HCT116 (cell line): ENCODE measurements around the gene KPNA1. TPM values are rescaled to one million over a fixed set of nuclear protein-coding genes. Genes with fewer than 3 reads are reported as not detected.

Experiments
- ATAC-seq: fragments of 200-7000 bp; cut with Tn5 transposase; 2 replicates; pipeline ENCODE4 v1.9.1; 2020; ENCODE audit warnings: mild to moderate bottlenecking, moderate library complexity
- BruUV-seq: library from RNA; stranded (reverse); fragments of 400-500 nt; replicated peaks from 2 replicates; lab custom pipeline; 2021; lab: Mats Ljungman, UMichigan
- CTCF ChIA-PET: fragments of 300-600 bp; sonication (Branson Sonifier 250); formaldehyde crosslinking; loops from one replicate; lab custom pipeline; 2021; ENCODE audit warnings: antibody characterized with exemption; lab: Charles Lee
- POLR2A ChIA-PET: fragments of 300-600, 350-600 bp; sonication (Branson Sonifier 250); formaldehyde crosslinking; loops from one replicate; lab custom pipeline; 2021; ENCODE audit warnings: antibody characterized with exemption; lab: Charles Lee
- RAD21 ChIA-PET, 2 experiments: fragments of 300-600 bp; sonication (Branson Sonifier 250); formaldehyde crosslinking; loops; one replicate each; lab custom pipeline; 2023; ENCODE audit warnings: low total read pairs in 2 of 2; ENCODE audit not compliant: uncharacterized antibody in 2 of 2, unreplicated experiment in 2 of 2, low non-redundant PET in 1 of 2; lab: Charles Lee
- DNase-seq: peaks from one replicate; pipeline ENCODE4 v3.0.0-alpha.2; 2010; ENCODE audit warnings: low read depth, low spot score
- H2AFZ ChIP-seq: fragments of 200-600 bp; shearing (Covaris generic), sonication (generic); 2 replicates; pipeline ENCODE4 v1.6.1; 2017; ENCODE audit warnings: low read depth, mixed run types, mixed read lengths, antibody characterized with exemption, low read length; ENCODE audit not compliant: poor library complexity, severe bottlenecking
- H3K27ac ChIP-seq: 2 replicates; pipeline ENCODE4 v1.5.1; 2012; ENCODE audit warnings: low read depth, low read length
- H3K27me3 ChIP-seq: fragments of 200-600 bp; sonication (generic); 2 replicates; pipeline ENCODE4 v1.6.1; 2016; ENCODE audit warnings: mixed run types, low read length, mixed read lengths; ENCODE audit not compliant: insufficient read depth
- H3K36me3 ChIP-seq, 2 experiments: fragments of 200-500 bp in 1 of 2; fragments of 200-600 bp in 1 of 2; sonication (Bioruptor generic) in 1 of 2; sonication (generic) in 1 of 2; 2 replicates each; pipeline versions ENCODE4 v1.5.1 to v1.6.1; 2014 to 2016; ENCODE audit warnings: low read length in 2 of 2, inconsistent platforms in 1 of 2, mixed read lengths in 1 of 2, mixed run types in 1 of 2; ENCODE audit not compliant: insufficient read depth in 2 of 2, control insufficient read depth in 1 of 2
- H3K4me1 ChIP-seq, 2 experiments: fragments of 200-600 bp in 1 of 2; sonication (generic) in 1 of 2; 2 replicates each; pipeline versions ENCODE4 v1.5.1 to v1.6.1; 2012 to 2017; ENCODE audit warnings: low read length in 2 of 2, inconsistent platforms in 1 of 2, mild to moderate bottlenecking in 1 of 2, mixed read lengths in 1 of 2, mixed run types in 1 of 2, moderate library complexity in 1 of 2; ENCODE audit not compliant: insufficient read depth in 2 of 2, control insufficient read depth in 1 of 2
- H3K4me2 ChIP-seq: fragments of 200-600 bp; sonication (generic); 2 replicates; pipeline ENCODE4 v1.6.1; 2017; ENCODE audit warnings: mixed run types, low read length, mixed read lengths
- H3K4me3 ChIP-seq, 2 experiments: fragments of 200-600 bp in 1 of 2; sonication (generic) in 1 of 2; replicated peaks in 1 of 2; 2 replicates each; pipeline ENCODE4 v1.5.1; 2011 to 2016; ENCODE audit warnings: low read length in 2 of 2, control low read depth in 1 of 2, low read depth in 1 of 2, mild to moderate bottlenecking in 1 of 2, mixed read lengths in 1 of 2, mixed run types in 1 of 2
- H3K79me2 ChIP-seq: fragments of 200-600 bp; sonication (generic); 2 replicates; pipeline ENCODE4 v1.6.1; 2017; ENCODE audit warnings: mild to moderate bottlenecking, mixed run types, low read length, moderate library complexity, mixed read lengths; ENCODE audit not compliant: insufficient read depth
- H3K9ac ChIP-seq: fragments of 200-600 bp; sonication (generic); 2 replicates; pipeline ENCODE4 v1.6.1; 2016; ENCODE audit warnings: low read length, mixed read lengths
- H3K9me2 ChIP-seq: fragments of 200-600 bp; sonication (generic), shearing (Covaris generic); 2 replicates; pipeline ENCODE4 v1.6.1; 2017; ENCODE audit warnings: mixed run types, mild to moderate bottlenecking, moderate library complexity; ENCODE audit not compliant: insufficient read depth
- H3K9me3 ChIP-seq, 2 experiments: fragments of 200-500 bp in 1 of 2; fragments of 200-600 bp in 1 of 2; sonication (Bioruptor generic) in 1 of 2; sonication (generic) in 1 of 2; 2 replicates each; pipeline ENCODE4 v1.6.1; 2014 to 2017; ENCODE audit warnings: low read length in 2 of 2, mixed read lengths in 2 of 2, inconsistent platforms in 1 of 2, low read depth in 1 of 2, mild to moderate bottlenecking in 1 of 2, mixed run types in 1 of 2, moderate library complexity in 1 of 2; ENCODE audit not compliant: control insufficient read depth in 1 of 2, insufficient read depth in 1 of 2
- H4K20me1 ChIP-seq: fragments of 200-600 bp; sonication (generic), shearing (Covaris generic); 2 replicates; pipeline ENCODE4 v1.6.1; 2017; ENCODE audit warnings: mixed run types, mild to moderate bottlenecking, moderate library complexity; ENCODE audit not compliant: insufficient read depth
- CBX3 ChIP-seq: IDR thresholded peaks from 2 replicates; pipeline ENCODE4 v1.6.1; 2012; ENCODE audit warnings: low read depth
- CEBPB ChIP-seq: IDR thresholded peaks from 2 replicates; pipeline ENCODE4 v1.6.1; 2012; ENCODE audit warnings: low read depth
- CTCF ChIP-seq, 3 experiments: fragments of 200-600 bp in 1 of 3; sonication (generic) in 1 of 3; IDR thresholded peaks in 2 of 3; conservative IDR thresholded peaks in 1 of 3; 2 replicates each; pipeline ENCODE4 v1.5.1; 2012 to 2017; ENCODE audit warnings: low read depth in 2 of 3, low read length in 2 of 3, antibody characterized with exemption in 1 of 3, borderline replicate concordance in 1 of 3, control low read depth in 1 of 3, mild to moderate bottlenecking in 1 of 3, mixed read lengths in 1 of 3, mixed run types in 1 of 3, moderate library complexity in 1 of 3; ENCODE audit not compliant: insufficient read depth in 1 of 3
- EGR1 ChIP-seq: IDR thresholded peaks from 2 replicates; pipeline ENCODE4 v1.6.1; 2012; ENCODE audit warnings: low read depth
- ELF1 ChIP-seq: IDR thresholded peaks from 2 replicates; pipeline ENCODE4 v1.6.1; 2012; ENCODE audit warnings: low read depth, borderline replicate concordance
- EZH2 ChIP-seq: fragments of 200-600 bp; sonication (generic); IDR thresholded peaks from 2 replicates; pipeline ENCODE4 v1.6.1; 2017; ENCODE audit warnings: antibody characterized with exemption, mixed run types
- FOSL1 ChIP-seq: IDR thresholded peaks from 2 replicates; pipeline ENCODE4 v1.6.1; 2012; ENCODE audit warnings: low read depth
- JUND ChIP-seq: IDR thresholded peaks from 2 replicates; pipeline ENCODE4 v1.6.1; 2012
- POLR2A ChIP-seq: IDR thresholded peaks from 2 replicates; pipeline ENCODE4 v1.7.0; 2011; ENCODE audit warnings: borderline replicate concordance; ENCODE audit not compliant: insufficient read depth, insufficient read length; ENCODE audit errors: extremely low read depth
- POLR2AphosphoS5 ChIP-seq: IDR thresholded peaks from 2 replicates; pipeline ENCODE4 v1.6.1; 2011; ENCODE audit warnings: mild to moderate bottlenecking, low read depth, low read length, moderate library complexity
- SIN3A ChIP-seq: IDR thresholded peaks from 2 replicates; pipeline ENCODE4 v1.6.1; 2012; ENCODE audit warnings: low read depth
- SP1 ChIP-seq: IDR thresholded peaks from 2 replicates; pipeline ENCODE4 v1.6.1; 2012; ENCODE audit warnings: low read depth
- SRF ChIP-seq: IDR thresholded peaks from 2 replicates; pipeline ENCODE4 v1.6.1; 2012; ENCODE audit warnings: low read depth
- TCF7L2 ChIP-seq: IDR thresholded peaks from 2 replicates; pipeline ENCODE4 v1.7.0; 2011; ENCODE audit warnings: borderline replicate concordance, inconsistent platforms; ENCODE audit not compliant: insufficient read depth, insufficient read length; ENCODE audit errors: extremely low read depth
- YY1 ChIP-seq: IDR thresholded peaks from 2 replicates; pipeline ENCODE4 v1.6.1; 2011; ENCODE audit warnings: low read length, low read depth, moderate library complexity, mild to moderate bottlenecking; ENCODE audit not compliant: insufficient replicate concordance; ENCODE audit errors: extremely low read depth
- intact Hi-C: fragments of 100-400 bp; cut with micrococcal nuclease; formaldehyde crosslinking; loops from 2 replicates; pipeline ENCODE4 v1.10.0; 2022
- total RNA-seq: library from RNA; stranded (reverse); gene quantifications from one replicate; pipeline ENCODE4 v1.2.1, GENCODE V29; 2021; ENCODE audit not compliant: unreplicated experiment
- TF ChIP-seq, protein P1 (sequence below): IDR thresholded peaks from 2 replicates; pipeline ENCODE4 v1.6.1; 2012
- TF ChIP-seq, protein P2 (sequence below): IDR thresholded peaks from 2 replicates; pipeline ENCODE4 v1.6.1; 2012

KPNA1 gene
- total RNA-seq, 1 experiment from 2014 or later: 73.4 TPM

GRCh38 chr3:122513386-122514122 lies 1.2 kb downstream of the KPNA1 start:
- CTCF ChIA-PET: no interaction called here

GRCh38 chr3:122512284-122512683 lies 2.5 kb downstream of the KPNA1 start:
- H2AFZ ChIP-seq: no peak overlapping the region
- H4K20me1 ChIP-seq: peaks cover 49% of the 10 kb centered on the region; the same call in 1 of the 2 replicates
- no TSS peak for BruUV-seq
- CTCF ChIA-PET: no interaction called here
- H3K9me2 ChIP-seq: no peaks in the 10 kb centered on the region
- intact Hi-C loops: no loop called here
- no peak for DNase-seq
- RAD21 ChIA-PET: no interaction called here
- no peak overlapping the region for H3K4me3 ChIP-seq
- peaks cover 68% of the 10 kb centered on the region for H3K79me2 ChIP-seq
- peaks cover 6 to 17% of the 10 kb centered on the region in 2 experiments; a peak in 3 of 4 replicates for H3K4me1 ChIP-seq
- H3K4me2 ChIP-seq: no peak overlapping the region
- H3K9ac ChIP-seq: no peak overlapping the region
- H3K27ac ChIP-seq: no peak overlapping the region
- H3K9me3 ChIP-seq: no peaks in the 10 kb centered on the region
- no peak for ATAC-seq
- no peaks in the 10 kb centered on the region for H3K27me3 ChIP-seq
- POLR2A ChIA-PET: no interaction called here
- H3K36me3 ChIP-seq: no peaks in the 10 kb centered on the region
- no peak for TF ChIP-seq ELF1
- no peak for TF ChIP-seq EGR1
- TF ChIP-seq CEBPB: no peak
- TF ChIP-seq JUND: no peak
- TF ChIP-seq TCF7L2: no peak
- no peak for TF ChIP-seq SP1
- TF ChIP-seq SRF: no peak
- TF ChIP-seq YY1: no peak
- no peak for TF ChIP-seq CBX3
- TF ChIP-seq, protein P1, sequence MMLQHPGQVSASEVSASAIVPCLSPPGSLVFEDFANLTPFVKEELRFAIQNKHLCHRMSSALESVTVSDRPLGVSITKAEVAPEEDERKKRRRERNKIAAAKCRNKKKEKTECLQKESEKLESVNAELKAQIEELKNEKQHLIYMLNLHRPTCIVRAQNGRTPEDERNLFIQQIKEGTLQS: no peak
- TF ChIP-seq, protein P2, sequence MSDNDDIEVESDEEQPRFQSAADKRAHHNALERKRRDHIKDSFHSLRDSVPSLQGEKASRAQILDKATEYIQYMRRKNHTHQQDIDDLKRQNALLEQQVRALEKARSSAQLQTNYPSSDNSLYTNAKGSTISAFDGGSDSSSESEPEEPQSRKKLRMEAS: no peak
- no peak for TF ChIP-seq FOSL1
- no peak for TF ChIP-seq EZH2
- no peak for TF ChIP-seq SIN3A
- no peak for TF ChIP-seq POLR2AphosphoS5
- TF ChIP-seq CTCF (IDR thresholded peaks at IDR 0.05 in 2 of 3, conservative IDR thresholded peaks at IDR 0.05 in 1 of 3; ENCODE audit: borderline replicate concordance in 1 of 3, insufficient read depth in 1 of 3, low read depth in 2 of 3, low read length in 2 of 3): no peak
- no peak for TF ChIP-seq POLR2A

More at GRCh38 chr3:122513386-122514122, 1.2 kb downstream of the KPNA1 start:
- peak overlapping the region; percentile 80 for H3K4me2 ChIP-seq
- H3K9ac ChIP-seq: peak overlapping the region; percentile 87
- TF ChIP-seq POLR2AphosphoS5: no peak
- TF ChIP-seq, protein P2: peak; percentile 66; the same call in 1 of the 2 replicates
- ChIA-PET POLR2A (interaction anchor here (1.0 kb wide), 1 partner anchor 11 kb away, joined by 3 read pairs; no protein-coding TSS in a partner anchor), RAD21 (no interaction called here)
- H3K79me2 ChIP-seq: peaks cover 56% of the 10 kb centered on the region
- H2AFZ ChIP-seq: no peak overlapping the region
- H3K27ac ChIP-seq: peak overlapping the region; percentile 77
- BruUV-seq: TSS peak; percentile 52
- H3K4me3 ChIP-seq: peak overlapping the region; percentile 48 to 81
- no peaks in the 10 kb centered on the region for H3K36me3 ChIP-seq
- H3K27me3 ChIP-seq: no peaks in the 10 kb centered on the region
- no peaks in the 10 kb centered on the region for H3K9me3 ChIP-seq
- ATAC-seq (no peak), DNase-seq (no peak)
- peaks cover 6 to 17% of the 10 kb centered on the region in 2 experiments; a peak in 3 of 4 replicates for H3K4me1 ChIP-seq
- peaks cover 45% of the 10 kb centered on the region; the same call in 1 of the 2 replicates for H4K20me1 ChIP-seq
- intact Hi-C loops: no loop called here
- H3K9me2 ChIP-seq: no peaks in the 10 kb centered on the region
